Mucosa of stomach (tissue), 1 donor: ENCODE data around the gene APOBEC3H.
"Not testable (repeated sequence)": the region's sequence is repeated elsewhere in the genome, so short reads cannot be mapped to it uniquely, and the experiment has no call there.

Source experiments
- H3K27me3 ChIP-seq: one replicate; pipeline ENCODE4 v1.7.0; 2013; ENCODE audit warnings: mild to moderate bottlenecking, low read length; ENCODE audit not compliant: control insufficient read depth, insufficient read depth
- H3K36me3 ChIP-seq: one replicate; pipeline ENCODE4 v1.7.0; 2013; ENCODE audit warnings: low read length; ENCODE audit not compliant: control insufficient read depth, insufficient read depth
- H3K4me1 ChIP-seq: one replicate; pipeline ENCODE4 v1.7.0; 2013; ENCODE audit warnings: mild to moderate bottlenecking, low read length; ENCODE audit not compliant: control insufficient read depth, insufficient read depth
- H3K4me3 ChIP-seq: one replicate; pipeline ENCODE4 v1.7.0; 2013; ENCODE audit warnings: low read length
- H3K9ac ChIP-seq: one replicate; pipeline ENCODE4 v1.7.0; 2013; ENCODE audit warnings: mild to moderate bottlenecking, low read length, moderate library complexity
- H3K9me3 ChIP-seq: one replicate; pipeline ENCODE4 v1.7.0; 2013; ENCODE audit warnings: mild to moderate bottlenecking, low read length, moderate library complexity; ENCODE audit not compliant: control insufficient read depth
- donor health status: Pancreatic carcinoma.

Gene APOBEC3H

GRCh38 chr22:39073981-39074380 lies 23.1 kb upstream of the APOBEC3H start:
- Histone ChIP-seq H3K27me3 (no peaks in the 10 kb centered on the region), H3K4me3 (no peak overlapping the region), H3K4me1 (no peaks in the 10 kb centered on the region), H3K9ac (no peak overlapping the region), H3K36me3 (no peaks in the 10 kb centered on the region), H3K9me3 (no peaks in the 10 kb centered on the region)

GRCh38 chr22:39076155-39077025 lies 20.7 kb upstream of the APOBEC3H start:
- not testable (repeated sequence) for H3K27me3 ChIP-seq, H3K4me3 ChIP-seq, H3K36me3 ChIP-seq, H3K4me1 ChIP-seq, H3K9me3 ChIP-seq, H3K9ac ChIP-seq

GRCh38 chr22:39077026-39077840 lies 19.8 kb upstream of the APOBEC3H start, which contains the start of gene APOBEC3G:
Gene APOBEC3G (plus strand): TSS chr22:39077275. CDS start chr22:39077362, 87 bp downstream.
- H3K36me3 ChIP-seq, H3K9me3 ChIP-seq, H3K4me1 ChIP-seq, H3K27me3 ChIP-seq: not testable (repeated sequence)
- H3K4me3 ChIP-seq, result peak within 1 kb of the TSS; percentile 31
- H3K9ac ChIP-seq, result peak within 1 kb of the TSS; percentile 62

GRCh38 chr22:39077912-39078311 lies 19.1 kb upstream of the APOBEC3H start:
- H3K4me3 ChIP-seq, H3K4me1 ChIP-seq, H3K9me3 ChIP-seq, H3K27me3 ChIP-seq, H3K36me3 ChIP-seq, H3K9ac ChIP-seq: not testable (repeated sequence)

- no peaks in the 10 kb centered on the region for H3K4me1 ChIP-seq
- H3K27me3 ChIP-seq, result no peaks in the 10 kb centered on the region
- H3K4me3 ChIP-seq, result no peak overlapping the region
- H3K9ac ChIP-seq, result no peak overlapping the region
- no peaks in the 10 kb centered on the region for H3K36me3 ChIP-seq
- no peaks in the 10 kb centered on the region for H3K9me3 ChIP-seq
Measured at GRCh38 chr22:39078329-39078728, 18.7 kb upstream of the APOBEC3H start.

GRCh38 chr22:39079054-39079637 lies 17.9 kb upstream of the APOBEC3H start:
- H3K4me1 ChIP-seq, H3K36me3 ChIP-seq, H3K9me3 ChIP-seq, H3K27me3 ChIP-seq, H3K4me3 ChIP-seq, H3K9ac ChIP-seq: not testable (repeated sequence)

- H3K4me1 ChIP-seq, result no peaks in the 10 kb centered on the region
- H3K27me3 ChIP-seq, result no peaks in the 10 kb centered on the region
- no peak overlapping the region for H3K9ac ChIP-seq
- H3K4me3 ChIP-seq, result no peak overlapping the region
- H3K36me3 ChIP-seq, result no peaks in the 10 kb centered on the region
- H3K9me3 ChIP-seq, result no peaks in the 10 kb centered on the region
Measured at GRCh38 chr22:39080052-39080762, 16.8 kb upstream of the APOBEC3H start.

- Histone ChIP-seq H3K27me3 (no peaks in the 10 kb centered on the region), H3K4me3 (no peak overlapping the region), H3K9me3 (no peaks in the 10 kb centered on the region), H3K4me1 (no peaks in the 10 kb centered on the region), H3K9ac (no peak overlapping the region), H3K36me3 (no peaks in the 10 kb centered on the region)
Measured at GRCh38 chr22:39081016-39081415, 16.0 kb upstream of the APOBEC3H start.

- H3K4me3 ChIP-seq, result no peak overlapping the region
- no peaks in the 10 kb centered on the region for H3K4me1 ChIP-seq
- no peaks in the 10 kb centered on the region for H3K27me3 ChIP-seq
- H3K36me3 ChIP-seq, result no peaks in the 10 kb centered on the region
- H3K9me3 ChIP-seq, result no peaks in the 10 kb centered on the region
- no peak overlapping the region for H3K9ac ChIP-seq
Measured at GRCh38 chr22:39081598-39081997, 15.4 kb upstream of the APOBEC3H start.

- H3K27me3 ChIP-seq, result no peaks in the 10 kb centered on the region
- no peak overlapping the region for H3K9ac ChIP-seq
- H3K4me3 ChIP-seq, result no peak overlapping the region
- H3K9me3 ChIP-seq, result no peaks in the 10 kb centered on the region
- no peaks in the 10 kb centered on the region for H3K4me1 ChIP-seq
- no peaks in the 10 kb centered on the region for H3K36me3 ChIP-seq
Measured at GRCh38 chr22:39083212-39084165, 13.6 kb upstream of the APOBEC3H start.

- H3K27me3 ChIP-seq, result no peaks in the 10 kb centered on the region
- no peaks in the 10 kb centered on the region for H3K4me1 ChIP-seq
- no peak overlapping the region for H3K4me3 ChIP-seq
- no peaks in the 10 kb centered on the region for H3K9me3 ChIP-seq
- no peaks in the 10 kb centered on the region for H3K36me3 ChIP-seq
- no peak overlapping the region for H3K9ac ChIP-seq
Measured at GRCh38 chr22:39084666-39085065, 12.4 kb upstream of the APOBEC3H start.
